Tongue (tissue), 2 donors: ENCODE data around the gene SLC44A1. TPM values are rescaled to one million over a fixed set of nuclear protein-coding genes. Genes with fewer than 3 reads are reported as not detected.

Source experiments
- DNase-seq: peaks from one replicate; pipeline ENCODE4 v3.0.0-alpha.2; 2015
- total RNA-seq: library from RNA; depleted of rRNA; stranded (reverse); fragments of >200 nt; gene quantifications from one replicate; pipeline ENCODE4 v1.2.3, GENCODE V29; 2014

Gene SLC44A1
- total RNA-seq, 1 donor from 2014 or later = 32.0 TPM

DNA sequence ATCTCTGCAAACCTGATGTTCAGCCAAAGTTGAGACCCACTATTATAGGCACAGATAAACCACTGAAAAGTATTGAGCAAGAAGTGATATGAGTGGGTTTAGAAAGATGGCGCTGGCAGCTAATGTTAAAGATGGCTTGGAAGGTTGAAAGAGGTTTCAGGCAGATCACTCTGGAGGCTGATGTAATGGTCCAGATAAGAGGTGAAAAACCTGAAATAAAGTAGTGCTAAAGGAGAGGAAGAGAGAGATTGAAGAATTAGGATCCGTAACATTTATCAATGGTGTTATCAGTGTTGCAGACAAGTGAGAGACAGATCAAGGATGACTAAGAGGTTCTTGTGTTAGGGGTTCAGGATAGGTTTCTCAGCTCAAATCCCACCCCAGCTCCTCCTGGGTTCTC is 58.3 kb downstream of the SLC44A1 start:
- DNase-seq = no peak

GRCh38 chr9:105305856-105306255 is 61.4 kb downstream of the SLC44A1 start:
- no peak for DNase-seq

- DNase-seq = no peak
These were observed 62.1 kb downstream of the SLC44A1 start for GRCh38 chr9:105306351-105307140.

DNA sequence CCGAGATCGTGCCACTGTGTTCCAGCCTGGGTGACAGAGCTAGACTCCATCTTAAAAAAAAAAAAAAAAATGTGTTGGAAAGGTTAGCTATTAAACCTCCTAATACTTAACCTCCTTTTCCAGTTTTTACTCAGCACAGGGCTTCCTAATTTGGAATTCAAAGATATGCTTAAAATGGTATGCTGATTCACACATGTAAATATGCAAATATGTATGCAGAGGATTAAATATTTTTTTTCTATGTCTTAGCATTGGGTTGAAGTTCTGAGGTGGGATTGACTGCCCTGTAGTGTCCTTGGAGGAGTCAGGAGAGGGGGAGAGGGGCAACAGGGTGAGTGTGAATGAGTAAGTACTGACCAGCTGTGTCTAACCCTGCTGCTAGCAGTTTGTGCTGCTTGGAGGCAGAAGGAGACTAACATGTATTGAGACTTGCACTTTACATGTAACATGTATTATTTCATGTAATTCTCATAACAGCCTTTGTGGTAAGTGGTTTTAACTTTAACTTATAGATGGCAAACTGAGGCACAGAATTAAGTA is 63.2 kb downstream of the SLC44A1 start:
- DNase-seq = no peak

DNA sequence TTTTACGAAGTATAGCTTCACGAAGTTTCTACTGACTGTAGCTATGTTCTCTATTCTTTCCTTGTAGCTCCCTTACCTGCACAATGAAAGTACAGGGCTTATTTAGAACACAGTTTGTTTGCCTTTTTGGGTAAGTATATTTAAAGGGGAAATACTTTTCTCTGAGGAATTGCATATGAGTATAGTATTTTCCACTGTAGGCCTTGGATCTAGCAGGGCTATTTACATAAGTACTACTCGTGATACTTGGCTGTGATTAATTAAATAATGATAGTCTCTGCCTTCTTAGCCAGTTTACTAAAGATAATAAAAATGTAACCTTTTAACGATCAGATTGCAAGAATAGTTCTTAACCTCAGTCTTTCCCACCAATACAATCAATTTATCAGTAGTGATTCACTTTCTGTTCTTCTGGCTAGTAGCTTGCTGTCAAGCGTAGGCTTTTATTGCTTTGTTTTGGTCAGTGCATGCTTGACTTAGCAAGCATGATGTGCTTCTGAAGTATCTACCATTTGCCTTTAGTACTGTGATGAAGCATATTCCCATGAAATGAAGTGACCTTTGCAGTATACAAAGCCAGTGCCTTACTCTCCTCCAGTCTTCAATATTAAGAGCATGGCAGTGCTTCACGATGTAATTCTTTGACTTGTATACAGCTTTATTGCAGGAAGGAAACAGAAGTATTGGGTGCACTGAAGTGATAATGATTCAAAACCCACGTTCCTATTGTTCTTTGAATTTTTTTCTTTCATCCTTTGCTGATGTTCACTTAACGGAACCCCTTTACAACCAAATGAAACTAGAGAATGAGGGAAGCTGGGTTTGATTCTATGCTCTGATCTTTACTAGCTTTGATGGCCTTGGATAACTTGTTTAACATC is 64.2 kb downstream of the SLC44A1 start:
- no peak for DNase-seq

GRCh38 chr9:105309531-105309931 is 65.1 kb downstream of the SLC44A1 start:
- peak; percentile 21 for DNase-seq

DNA sequence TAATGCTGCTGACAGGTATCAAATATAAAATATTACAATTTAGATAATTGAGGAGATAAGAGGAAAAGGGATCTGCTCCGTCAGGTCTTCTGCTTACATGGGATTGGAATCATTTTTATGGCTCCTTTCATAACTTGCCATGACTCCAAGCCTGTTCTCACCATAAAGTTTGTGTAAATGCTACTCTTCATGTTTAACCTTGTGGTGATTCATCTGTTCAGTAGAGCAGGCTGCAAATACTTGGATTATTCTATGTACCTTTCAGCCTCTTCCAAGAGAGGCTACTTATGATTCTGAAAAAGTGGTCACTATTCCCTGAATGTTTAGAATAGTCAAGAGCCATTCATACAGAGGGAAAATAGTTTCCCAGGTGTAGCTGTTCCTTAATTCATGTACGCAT is 66.9 kb downstream of the SLC44A1 start:
- no peak for DNase-seq

- DNase-seq = no peak
These were observed 68.8 kb downstream of the SLC44A1 start for GRCh38 chr9:105313238-105313637.

GRCh38 chr9:105316703-105317102 is 72.3 kb downstream of the SLC44A1 start:
- DNase-seq = no peak

DNA sequence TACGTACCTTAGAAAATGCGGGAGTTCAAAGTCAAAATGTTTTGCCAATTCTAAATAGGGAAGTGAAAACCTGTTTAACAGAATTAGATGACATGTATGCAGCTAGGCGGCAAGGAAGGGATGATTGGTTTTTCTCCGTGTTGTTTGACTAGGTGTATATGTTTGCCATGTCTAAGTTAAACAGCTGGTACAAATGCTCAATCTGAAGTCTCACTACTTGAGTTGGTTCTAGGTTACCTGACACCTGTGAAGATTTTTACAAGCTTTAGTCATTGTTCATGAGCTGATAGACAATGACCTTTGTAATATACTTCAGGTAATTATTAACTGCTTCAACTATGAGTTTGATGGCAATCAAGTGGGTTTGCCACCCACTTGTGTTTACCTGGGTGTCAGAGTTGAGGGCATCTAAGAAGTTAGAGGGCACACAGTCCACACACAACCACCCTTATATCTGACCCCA is 74.3 kb downstream of the SLC44A1 start:
- no peak for DNase-seq

DNA sequence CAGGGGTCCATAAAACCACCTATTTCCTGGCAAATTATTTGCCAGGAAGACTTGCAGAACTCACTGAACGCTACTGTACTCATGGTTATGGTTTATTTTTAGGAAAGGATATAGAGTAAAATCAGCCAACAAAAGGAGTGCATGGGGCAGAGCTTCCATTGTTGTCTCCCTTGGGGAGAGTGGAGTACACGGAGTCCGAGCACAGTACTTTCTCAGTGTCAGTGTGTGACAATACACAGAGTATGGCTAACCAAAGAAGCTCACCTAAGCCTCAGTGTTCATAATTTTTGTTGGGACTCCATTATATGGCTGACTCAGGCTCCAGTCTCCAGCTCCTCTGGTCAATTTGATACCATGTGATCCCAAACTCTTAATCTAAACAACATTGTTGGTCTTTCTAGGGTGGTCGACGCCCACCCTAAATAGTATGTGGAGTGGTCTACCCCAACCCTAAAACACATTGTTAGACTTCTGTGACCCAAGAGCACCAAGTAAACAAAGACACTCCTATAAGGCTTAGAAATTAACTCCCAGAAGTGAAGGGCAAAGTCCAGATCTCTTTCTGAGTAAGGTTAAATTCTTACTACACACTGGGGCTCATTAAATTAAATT is 74.9 kb downstream of the SLC44A1 start:
- DNase-seq = no peak

GRCh38 chr9:105320568-105320967 is 76.1 kb downstream of the SLC44A1 start:
- DNase-seq = no peak

DNA sequence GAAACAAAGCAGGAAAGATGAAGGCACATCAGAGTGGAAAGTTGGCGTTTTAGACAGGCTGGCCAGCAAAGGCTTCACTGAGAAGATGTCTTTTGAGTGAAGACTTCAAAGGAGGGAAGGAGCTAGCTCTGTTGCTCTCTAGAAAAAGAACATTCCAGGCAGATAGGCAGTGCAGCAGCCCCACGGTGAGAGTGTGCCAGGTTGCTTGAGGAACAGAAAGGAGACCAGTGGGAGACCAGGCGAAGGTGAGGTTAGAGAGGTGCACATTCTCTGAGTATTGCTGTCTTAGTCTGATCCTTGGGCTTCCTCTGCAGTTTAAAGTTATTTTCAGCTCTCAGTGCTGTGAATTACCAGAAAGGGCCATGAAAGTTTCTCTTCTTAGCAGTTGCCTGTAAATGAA is 83.8 kb downstream of the SLC44A1 start:
- no peak for DNase-seq

GRCh38 chr9:105328872-105329718 is 84.6 kb downstream of the SLC44A1 start:
- no peak for DNase-seq

DNA sequence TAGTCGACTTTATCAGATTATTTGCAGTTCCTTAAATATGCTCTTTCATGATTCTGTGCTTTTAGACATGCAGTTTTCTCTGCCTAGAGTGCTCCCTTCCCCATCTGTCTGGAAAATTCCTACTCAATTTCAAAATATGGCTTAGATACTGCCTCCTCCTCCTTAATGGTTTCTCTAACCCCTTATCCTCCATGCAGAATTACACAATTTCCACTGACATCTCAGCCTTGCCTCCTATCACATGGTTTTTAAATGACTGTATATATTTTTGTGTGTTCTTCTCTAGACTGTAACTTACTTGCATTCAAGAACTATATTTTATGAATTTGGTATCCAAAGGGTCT is 85.2 kb downstream of the SLC44A1 start:
- no peak for DNase-seq

GRCh38 chr9:105330201-105330600 is 85.8 kb downstream of the SLC44A1 start:
- DNase-seq = no peak

DNA sequence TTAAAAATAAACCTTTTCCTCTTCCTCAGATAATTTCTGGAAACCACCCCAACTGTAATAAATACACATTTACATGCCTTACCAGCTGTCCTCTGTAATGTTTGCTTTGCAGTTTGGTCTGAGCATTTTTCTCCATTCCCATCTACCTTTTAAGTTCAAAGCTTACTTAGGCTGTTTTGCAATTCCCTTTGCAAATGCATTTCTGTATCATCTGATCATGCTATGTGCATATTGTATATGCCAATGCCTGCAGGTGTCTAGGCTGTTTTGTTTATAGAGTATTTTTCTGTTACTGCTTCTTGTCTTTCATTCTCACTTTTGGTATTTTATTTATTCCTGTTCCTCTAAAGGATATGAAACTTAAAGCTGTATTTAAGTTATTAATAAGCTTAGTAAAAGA is 86.3 kb downstream of the SLC44A1 start:
- DNase-seq = no peak

DNA sequence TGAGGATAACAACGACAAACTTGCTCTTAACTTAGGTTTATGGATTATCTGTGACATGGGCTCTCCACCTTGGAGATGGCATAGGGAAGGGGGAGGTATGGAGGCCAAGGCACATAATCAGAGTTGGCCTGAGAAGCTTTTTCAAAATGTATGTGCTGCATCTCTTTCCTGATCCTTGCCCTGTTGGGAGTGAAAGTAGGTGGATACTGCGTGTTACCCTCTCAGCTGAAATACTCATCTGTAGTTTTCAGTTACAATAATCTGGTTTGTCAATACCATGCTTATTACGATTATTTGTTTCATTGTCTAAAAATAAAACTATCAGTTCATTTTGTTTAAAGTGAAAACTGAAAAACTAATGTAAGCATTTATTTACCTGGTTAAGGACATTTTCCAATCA is 86.7 kb downstream of the SLC44A1 start:
- DNase-seq = no peak

DNA sequence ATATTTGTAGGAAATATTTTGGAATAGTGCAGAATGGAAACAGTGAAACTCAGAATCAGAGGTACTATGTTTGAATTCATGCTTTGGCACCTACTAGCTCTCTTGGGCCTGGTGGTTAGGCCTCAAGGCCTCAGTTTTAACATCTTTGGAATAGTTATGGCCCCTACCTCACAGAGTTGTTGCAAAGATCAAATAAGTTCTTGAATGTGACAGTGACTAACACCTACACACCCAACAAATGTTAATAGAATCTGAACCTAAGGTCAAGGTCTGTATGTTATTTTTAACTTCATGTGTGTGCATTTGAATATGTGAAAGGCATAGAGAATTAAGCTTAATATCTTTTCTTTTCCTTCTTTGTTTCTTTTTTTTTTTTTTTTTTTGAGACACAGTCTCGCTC is 87.3 kb downstream of the SLC44A1 start:
- DNase-seq = no peak

DNA sequence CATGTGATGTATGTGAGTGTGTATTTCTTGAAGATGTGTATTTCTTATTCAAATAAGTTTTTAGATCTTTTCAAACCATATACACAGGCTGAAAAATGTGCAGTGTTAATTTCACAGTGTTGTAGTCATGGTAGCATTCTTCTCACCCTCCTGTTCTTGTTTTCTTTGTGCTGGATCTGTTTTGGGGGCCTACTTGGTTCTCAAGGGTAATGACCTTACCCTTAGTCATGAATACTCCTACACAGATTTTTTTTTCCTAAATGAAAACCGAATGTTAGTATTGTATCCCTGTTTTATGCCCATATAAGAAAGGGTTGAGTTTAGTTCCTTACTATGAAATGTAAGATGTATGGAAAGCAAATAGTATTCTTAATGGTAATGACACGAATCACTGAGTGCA is 88.0 kb downstream of the SLC44A1 start:
- no peak for DNase-seq

DNA sequence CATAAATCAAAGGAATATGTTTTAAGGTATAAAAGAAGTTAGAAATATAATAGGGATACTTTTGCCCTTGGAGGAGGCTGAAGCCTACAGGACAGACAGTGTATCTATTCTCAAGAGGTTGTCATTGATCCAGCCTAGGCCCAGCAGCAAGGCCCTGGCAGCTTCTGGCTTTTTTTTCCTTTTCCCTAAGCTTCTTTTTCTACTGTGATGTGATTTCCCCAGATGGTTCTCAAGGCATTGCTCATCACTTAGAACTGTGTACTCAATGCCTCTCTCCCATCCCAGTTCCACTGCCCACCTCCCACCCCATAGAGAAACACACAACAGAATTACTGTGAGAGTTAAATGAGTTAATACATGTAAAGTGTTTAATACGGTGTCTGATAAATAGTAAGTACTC is 88.6 kb downstream of the SLC44A1 start:
- no peak for DNase-seq

- DNase-seq = no peak
These were observed 89.4 kb downstream of the SLC44A1 start for GRCh38 chr9:105333811-105334210.
